ENCODE data around the gene ASPG.

The ASPG gene

DNA sequence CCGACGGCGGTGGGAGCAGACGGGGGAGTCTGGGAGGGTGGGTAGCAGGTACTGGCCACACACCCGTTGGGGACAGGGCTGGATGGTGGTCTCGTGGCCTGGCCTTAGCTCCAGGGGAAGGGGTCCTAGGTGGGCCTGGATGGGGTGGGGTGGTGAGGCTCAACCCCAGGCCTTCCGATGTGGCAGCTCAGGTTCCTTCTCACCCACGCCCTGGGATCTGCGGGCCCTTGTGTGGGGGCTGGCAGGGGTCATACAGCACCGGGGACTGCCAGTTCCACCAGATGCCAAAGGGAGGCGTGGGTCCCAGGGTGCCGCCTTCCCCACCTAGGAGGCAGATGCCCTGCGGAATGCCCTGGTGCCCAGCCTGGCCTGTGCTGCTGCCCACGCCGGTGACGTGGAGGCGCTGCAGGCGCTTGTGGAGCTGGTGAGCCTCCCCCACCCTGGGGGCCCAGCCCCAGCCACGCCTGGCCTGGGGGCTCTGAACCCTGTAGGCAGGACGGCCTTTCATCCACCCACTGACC, 21.0 kb downstream of the ASPG start:
- no peak for DNase-seq

DNA sequence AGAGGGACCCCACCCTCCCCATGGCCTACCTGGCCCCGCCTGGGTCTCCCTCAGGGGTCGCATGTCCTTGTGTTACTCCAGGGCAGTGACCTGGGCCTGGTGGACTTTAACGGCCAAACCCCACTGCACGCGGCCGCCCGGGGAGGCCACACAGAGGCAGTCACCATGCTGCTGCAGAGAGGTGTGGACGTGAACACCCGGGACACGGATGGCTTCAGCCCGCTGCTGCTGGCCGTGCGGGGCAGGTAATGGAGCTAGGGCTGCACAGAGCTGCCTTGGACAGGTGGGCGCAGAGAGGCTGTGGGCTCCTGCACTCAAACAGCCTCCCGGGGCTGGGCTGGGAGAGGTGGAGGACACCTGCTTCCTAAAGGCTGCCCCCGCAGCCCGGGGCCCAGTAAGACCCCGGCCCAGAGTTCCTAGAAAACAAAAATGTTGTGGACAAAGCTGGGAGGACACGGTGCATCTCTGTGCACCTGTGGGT, 21.6 kb downstream of the ASPG start:
- DNase-seq, result no peak

DNA sequence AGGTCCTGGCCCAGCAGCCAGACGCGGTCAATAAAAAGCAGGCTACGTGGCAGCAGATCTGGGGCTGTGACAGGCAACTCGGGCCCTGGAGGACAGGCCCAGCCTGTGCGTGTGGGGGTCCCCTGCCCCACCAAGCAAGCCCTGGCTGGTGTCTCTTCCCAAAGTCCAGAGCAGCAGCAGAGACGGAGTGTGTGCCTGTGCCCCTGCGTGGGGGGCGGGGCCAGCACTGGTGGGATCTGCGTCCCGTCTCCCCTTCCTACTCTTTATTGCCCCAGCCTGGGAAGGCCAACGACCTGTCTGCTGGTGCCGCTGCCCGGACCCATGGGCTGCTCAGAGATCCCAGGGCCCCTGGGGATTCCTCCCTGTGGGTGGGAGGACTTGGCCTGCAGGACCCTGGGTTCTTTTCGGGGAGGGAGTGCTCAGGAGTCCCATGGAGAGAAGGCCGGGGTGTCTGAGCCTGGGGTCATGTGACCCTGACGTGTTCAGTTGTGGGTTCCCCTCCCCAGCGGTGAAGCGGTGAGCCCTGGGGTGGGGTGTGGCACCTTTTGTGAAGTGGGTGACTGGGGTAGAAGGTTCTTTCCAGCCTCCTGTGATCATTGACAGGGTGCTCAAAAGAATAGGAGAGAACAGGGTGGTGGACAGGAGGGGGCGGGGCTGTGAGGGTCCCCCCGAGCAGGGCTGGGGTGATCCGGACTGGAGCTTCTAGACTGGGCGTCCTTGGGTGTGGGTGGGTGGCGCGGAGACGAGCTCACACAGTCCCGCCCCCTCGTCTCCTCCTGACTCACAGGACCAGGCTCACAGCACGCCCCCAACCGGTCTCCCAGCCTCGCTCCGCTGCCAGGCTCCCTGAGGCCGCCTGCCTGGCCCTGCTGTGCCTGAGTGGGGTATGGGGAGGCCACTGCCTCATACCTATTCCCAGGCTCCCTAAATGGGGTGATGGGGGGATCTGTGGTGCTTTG, 22.4 kb downstream of the ASPG start:
- no peak for DNase-seq

DNA sequence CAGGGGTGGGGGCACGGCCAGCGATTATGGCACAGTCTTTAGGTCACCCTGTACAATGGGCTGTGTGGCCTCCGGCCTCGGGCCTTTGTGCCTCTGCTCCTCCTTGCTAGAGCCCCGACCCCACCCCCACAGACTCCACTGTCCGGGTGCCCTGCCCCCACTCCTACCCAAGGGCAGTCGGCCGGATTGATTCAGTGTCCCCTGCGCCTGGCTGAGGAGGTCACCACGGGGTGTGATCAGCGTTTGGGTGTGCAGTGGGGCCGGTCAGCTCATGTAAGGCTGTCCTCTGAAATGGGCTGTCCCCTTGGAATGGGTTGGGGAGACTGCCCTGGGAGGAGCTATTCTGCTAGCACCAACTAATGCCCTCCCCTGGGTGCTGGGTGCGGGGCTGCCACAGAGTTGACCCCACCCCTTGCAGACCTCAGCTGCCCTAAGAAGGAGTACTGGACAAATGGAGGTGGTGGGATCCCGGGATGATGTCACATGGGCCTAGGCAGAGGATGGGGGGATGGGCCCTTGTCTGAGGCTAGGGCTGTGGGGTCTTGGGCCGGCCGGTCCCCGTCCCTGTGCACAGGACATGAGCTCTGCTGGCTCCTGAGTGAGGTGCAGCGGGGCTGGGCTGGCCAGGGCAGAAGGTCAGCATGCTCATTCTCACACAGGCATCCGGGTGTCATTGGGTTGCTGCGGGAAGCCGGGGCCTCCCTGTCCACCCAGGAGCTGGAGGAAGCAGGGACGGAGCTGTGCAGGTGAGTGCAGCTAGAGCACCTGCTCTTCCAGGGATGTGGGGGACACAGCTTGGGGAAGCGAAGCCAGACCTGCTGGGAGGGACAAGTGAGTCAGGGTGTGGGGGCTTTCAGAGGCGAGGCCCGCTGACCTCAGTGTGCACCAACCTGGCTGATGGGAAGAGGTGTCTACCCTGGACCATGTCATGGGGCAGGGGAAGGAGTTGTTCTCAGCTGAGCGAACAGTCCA, 23.4 kb downstream of the ASPG start:
- no peak for DNase-seq

DNA sequence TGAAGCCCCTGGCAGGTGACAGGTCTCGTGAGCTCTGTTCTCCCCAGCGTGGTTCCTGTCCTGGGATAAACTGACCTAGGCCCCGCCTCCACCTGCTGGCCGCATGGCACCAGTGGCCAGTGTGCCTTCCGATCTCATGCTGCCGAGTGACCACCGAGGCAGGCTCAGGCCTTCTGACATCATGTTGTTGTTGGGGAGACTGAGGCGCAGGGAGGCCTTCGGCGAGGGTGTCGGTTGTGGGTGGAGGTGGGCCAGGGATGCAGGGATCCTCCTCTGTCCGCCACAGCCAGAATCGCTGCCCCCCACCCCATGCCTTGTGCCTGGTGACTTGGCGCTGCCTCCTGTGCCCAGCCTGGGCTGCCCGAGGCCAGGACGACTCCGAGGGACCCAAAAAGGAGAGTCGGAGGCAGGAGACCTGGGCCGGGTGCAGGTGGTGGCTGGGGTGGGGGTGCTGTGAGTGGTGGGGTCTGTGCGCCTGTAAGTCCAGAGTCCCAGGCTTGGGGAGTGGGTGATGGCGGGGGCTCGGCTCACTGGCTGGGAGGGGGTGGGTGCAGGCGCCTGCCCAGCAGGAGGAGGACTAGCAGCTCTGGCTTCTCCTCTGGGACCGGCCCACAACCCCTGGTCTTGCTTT, 24.3 kb downstream of the ASPG start:
- DNase-seq, result no peak

DNA sequence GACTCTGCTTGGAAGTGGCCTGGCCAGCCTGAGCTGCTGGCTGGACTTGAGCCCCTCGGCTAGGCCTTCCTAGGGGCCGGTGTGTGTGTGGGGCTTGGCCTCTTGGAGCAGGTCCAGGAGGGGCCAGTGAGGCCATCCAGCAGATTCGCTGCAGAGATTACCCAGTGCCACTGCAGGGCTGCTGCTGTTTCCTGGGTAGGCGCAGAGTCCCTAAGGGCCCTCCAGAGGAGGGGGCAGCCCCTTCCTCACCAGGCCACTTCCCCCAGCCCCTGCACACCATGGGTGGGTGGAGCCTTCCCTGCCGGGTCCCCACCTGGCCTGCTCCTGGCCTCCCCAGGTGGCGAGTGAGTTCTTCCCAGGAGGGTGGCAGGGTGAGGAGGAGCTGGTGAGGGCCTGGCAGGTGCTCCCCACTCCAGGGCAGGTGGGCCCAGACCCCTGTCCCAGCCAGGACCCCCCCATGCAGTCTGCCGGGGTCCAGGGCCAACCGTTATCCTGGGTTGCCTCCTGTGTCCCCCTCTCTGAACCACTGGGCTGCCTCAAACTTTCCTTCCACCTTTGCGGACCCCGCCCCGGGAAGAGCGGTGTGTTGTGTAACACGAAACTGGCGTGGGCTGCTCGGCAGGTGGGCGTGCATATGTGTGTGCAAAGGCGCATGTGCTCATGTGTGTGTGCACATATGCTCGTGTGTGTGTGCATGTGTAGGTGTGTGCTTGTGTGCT, 25.1 kb downstream of the ASPG start:
- no peak for DNase-seq

DNA sequence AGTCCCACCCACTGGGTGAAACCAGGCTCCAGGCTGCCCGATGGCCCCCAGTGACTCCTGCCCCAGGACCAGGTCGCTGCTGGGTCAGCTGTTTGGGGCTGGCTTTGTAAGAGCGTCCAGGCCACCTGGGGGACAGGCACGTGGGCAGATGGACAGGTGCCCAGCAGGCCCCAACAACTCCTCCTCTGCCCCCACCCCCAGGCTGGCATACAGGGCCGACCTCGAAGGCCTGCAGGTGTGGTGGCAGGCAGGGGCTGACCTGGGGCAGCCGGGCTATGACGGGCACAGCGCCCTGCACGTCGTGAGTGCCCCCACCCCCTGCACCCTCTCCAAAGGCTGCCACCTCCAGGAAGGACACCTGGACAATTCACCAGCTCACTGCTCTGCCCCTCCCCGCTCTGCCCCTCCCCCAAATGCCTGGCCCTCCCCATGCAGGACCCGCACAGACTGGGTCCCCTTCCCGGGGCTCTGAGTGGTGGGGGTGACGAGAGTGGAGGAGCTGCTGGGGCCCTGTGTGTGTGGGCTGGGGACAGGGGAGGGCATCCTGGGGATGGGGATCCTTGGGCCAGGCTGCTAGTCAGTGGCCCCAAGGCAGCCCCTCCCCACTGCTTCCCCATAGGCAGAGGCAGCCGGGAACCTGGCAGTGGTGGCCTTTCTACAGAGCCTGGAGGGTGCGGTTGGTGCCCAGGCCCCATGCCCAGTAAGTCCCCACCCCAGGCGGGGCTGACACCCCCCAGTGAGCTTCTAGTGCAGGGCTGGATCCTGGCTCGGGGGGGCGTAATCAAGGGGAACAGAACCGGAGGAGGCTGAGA, 26.0 kb downstream of the ASPG start:
- DNase-seq, result no peak

DNA sequence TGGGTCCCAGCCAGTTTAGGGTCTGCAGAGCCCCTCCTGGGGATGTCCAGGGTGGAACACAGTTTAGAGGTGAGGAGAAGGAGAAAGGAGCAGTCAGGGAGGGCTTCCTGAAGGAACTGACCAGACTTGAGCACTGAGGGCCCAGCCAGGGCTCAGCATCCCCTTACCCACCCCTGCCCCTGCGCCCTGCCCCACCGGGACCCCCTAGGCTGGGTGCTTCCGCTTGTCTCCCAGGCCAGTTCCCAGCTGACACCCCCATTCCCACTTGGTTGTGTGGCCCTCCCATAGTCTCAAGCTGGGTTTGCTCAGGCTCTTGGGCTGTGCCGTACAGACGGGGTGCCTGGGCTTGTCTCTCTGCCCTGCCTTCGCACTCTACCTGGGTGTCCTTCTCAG, 26.6 kb downstream of the ASPG start:
- DNase-seq, result no peak

DNA sequence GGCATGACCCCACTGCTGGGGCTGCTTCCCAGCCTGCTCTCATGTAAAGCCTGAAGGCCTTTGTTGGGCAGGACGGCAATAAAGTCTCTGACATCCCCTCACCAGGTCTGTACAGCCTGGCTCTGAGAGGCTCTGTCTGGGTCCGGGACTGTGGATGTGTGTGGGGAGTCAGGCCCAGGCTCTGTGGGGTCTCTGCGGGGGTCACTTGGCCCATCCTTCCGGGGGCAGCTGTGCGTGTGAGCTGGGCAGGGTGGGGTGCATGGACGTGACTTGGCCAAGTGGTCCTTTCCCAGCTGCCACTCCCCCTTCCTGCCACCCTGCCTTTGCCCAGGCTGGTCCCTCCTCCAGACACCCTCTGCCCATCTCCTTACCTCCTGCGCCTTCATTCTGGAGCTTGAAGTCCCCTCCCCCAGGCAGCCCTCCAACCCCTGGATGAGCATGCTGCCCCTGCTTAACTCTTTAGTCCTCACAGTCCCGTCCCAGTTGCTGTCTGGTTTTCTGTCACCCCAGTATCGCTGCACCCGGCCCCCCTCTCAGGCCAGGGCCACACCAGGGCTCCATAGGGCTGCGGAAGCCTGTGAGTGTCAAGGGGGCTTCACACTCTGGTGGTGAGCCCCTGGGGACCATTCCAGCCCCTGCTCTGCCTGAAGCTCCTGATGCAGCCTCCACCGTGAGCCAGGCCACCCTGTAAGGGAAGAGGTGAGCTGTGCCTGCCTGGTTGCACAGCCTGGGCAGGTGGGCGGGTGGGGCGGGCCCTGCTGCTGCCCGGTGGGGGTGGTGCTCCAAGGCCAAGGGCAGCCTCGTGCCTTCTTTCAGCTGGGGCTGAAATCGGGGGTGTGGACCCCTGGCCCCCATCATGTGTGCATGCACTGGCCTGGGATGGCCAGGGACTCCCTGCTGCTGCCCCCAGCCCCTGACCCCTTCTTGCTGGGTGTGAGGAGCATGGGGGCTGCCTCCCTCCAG, 27.4 kb downstream of the ASPG start:
- no peak for DNase-seq

DNA sequence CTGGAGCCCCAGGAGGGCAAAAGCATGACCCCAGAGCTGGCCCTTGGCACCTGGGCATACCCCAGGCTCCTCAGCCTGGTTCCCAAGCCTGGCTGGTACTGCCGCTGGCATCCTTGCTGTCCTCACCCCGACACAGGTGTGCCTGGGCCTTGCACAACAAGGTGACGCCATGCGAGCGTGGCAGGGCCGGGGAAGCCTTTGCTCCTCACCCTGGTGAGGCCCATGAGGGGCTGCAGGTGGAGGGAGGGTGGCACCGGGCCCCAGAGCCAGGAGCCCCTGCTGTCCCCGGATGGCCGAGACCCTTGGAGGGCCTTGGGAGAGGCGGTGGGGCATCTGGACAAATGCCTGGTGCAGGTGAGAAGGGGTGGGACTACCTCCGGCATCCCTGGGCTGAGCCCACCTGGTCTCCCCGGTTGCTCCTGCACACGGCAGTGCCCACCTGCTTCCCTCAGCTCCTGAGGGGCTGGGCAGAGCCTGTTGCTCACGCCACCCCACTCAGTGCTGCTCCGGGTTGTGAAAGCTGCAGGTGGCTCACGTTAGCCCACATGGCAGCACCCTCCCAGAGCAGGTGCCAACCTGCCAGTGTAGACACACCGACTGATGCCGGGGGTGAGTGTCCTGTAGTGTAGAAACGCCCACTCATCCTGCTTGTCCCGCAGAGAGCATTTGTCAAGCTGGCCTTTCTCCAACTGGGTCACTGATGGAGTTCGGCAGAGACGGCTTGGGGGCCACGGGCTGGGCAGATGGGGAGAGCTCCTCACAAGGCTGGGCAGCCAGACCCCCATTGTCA, 28.3 kb downstream of the ASPG start:
- DNase-seq, result no peak

DNA sequence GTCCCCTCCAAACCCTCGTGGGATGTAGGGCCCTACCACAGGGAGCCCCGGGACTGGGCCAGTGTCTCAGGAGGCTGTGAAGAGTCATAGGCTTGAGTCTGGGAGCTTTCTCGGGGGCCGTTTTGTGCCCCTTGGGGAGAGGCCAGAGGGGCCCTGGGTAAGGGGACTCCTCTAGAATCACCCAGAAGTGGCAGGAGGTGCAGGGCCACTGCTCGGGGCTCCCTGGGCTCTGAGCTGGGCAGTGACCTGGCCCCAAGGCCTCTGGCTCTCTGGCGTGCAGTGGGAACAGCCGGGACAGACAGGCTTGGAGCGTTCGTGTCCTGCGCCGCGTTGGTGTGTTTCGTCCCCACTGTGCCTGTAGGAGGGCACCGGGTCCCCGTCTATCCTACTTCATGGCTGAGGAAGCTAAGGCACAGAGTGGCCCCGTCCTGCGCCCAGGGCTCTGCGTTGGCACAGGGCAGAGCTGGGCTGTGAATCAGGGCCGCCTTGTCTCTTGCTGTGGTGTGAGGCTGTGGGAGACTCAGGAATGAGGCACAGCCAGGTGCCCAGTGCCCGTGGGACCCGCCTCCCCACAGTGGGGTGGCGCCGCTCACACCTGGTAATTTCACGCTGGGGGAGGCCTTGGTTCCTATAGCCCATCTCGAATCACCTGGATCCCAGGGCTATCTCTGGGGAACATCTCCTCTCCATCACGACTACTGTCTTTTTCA, 29.1 kb downstream of the ASPG start:
- DNase-seq, result no peak

DNA sequence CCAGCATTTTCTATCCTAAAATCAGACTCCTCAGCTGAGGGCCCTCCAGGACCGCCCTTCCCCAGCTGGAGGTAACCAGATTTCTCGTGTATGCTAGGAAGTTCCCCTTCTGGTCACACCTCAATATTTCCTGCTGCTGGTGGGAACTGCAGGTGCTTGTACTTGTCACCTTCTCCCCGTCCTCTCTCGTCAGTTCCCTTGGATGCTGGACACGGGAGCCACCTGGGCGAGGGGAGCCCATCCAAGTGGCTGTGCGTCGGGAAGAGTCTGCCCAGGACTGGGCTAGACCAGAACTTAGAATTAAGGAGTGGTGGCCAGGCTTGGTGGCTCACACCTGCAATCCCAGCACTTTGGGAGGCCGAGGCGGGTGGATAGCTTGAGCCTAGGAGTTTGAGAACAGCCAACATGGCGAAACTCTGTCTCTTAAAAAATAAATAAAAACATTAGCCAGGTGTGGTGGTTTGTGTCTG, 29.7 kb downstream of the ASPG start:
- DNase-seq, result no peak

DNA sequence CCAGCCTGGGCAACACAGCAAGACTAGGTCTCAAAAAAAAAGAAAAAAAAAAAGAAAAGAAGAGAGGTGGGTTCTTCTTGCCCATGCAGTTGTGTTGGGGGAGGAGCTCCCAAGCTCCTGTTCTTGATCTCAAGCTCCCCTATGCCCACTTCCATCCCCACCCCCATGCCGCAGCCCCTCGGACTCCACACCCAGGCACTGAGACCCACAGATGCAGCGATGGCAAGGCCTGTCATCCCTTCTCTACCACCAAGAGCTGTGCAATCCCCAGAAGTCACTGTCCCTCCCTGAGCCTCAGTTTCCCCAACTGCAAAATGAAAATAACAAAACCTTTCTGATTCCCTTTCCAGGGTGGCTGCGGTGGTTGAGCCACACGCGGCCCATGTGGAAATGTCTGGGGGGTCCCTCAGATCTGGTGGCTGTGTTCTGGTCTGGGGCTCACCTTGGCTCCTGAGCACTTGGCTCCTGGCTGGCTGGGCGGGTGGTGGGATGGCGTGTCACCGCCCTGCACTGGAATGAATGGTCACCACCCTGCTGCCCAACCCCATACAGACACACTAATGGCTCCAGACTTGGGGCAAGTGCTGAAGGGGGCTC, 30.3 kb downstream of the ASPG start:
- no peak for DNase-seq

DNA sequence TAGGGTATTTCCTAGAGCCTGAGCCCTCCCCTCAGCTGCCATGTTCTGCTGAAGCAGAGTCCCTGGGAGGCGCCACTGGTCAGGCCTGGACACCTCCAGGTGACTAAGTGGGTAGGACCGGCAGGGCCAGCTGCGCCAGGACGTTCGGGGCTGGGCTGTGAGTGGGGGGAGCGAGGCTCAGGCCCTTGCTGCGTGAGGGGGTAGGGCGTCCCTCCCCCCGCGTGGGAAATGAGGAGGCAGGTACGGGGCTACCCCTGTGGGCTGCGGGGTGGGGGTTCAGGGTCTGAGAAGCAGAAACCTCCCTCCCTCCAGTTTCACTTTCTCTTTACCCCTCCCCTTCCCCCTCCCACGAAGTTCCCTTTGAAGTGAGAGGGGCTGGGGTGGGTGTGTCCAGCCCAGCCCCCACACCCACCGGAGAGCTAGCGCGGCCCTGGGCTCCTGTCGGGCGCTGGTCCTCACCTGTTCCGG, 30.8 kb downstream of the ASPG start:
- DNase-seq, result no peak

DNA sequence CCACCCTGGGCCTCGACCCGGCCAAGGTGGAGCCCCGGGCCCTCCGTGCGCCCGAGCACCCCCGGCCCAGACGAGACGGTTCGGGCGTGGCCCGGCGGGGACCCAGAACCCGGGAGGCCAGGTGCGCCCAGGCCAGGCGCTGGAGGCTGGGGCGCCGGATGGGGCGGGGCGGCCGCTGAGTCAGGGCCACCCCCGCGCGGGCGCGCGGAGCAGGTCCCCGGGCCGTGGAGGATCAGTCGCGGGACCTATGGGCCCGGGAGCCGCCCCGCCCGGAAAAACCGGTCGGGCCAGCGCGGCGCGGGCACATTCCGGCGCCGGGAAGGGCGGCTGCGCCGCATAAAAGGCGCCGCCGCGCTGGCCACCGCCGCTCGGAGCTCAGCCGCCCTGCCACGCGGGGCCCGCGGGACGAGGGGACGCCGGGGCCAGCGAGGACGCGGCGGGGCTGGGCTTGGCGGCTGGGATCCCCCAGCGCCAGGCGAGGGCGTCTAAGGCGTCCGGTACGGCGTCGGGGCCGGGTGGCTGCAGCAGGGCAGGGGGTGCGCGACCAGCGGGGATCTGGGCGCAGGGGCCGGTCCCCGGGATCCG, 31.3 kb downstream of the ASPG start:
- no peak for DNase-seq

DNA sequence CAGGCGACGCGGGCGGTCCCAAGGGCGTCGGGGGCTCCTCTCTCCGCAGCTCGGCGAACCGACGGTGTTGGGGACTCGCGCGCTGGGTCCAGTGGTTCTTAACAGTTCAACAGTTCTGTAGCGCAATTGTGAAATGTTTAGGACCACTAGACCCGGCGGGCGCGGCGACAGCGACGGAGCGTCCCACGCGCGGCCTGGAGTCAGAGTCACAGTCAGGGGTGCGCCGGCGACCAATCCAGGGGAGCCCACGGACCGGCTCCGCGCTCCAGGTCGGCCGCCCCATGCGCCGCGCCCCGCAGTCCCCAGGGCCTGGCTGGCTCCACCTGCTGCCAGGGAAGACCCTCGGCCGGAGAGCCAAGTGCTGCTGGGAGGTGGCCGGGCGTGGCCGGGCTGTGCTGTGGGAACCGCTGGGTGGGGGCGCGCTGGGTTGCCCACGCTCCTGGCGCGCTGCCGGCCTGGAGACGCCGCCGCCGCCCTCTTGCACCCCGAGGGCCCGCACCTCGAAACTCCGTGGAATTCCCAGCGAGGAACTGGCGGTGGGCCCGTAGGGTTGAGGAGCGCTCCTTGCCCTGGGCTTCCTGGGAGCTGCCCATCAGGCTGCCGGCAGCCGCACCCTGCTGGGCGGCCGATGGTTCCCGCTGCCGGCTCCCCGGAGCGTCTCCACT, 32.0 kb downstream of the ASPG start:
- DNase-seq, result no peak

Measured in fibroblast of skin of right biceps (primary cell).